B cell (primary cell): ENCODE measurements around the gene DCBLD1. TPM values are rescaled to one million over a fixed set of nuclear protein-coding genes. Genes with fewer than 3 reads are reported as not detected.

ENCODE experiments used
- ATAC-seq: fragments of 200-7000 bp; cut with Tn5 transposase; one replicate; pipeline ENCODE4 v1.10.0; 2021; ENCODE audit warnings: low read depth, mild to moderate bottlenecking, moderate number of reproducible peaks, moderate library complexity
- CTCF ChIA-PET: fragments of 350-600 bp; sonication (Branson Sonifier 250); formaldehyde crosslinking; loops from one replicate; lab custom pipeline; 2021; ENCODE audit warnings: antibody characterized with exemption, inconsistent platforms; lab: Charles Lee
- POLR2A ChIA-PET: fragments of 350-600 bp; sonication (Branson Sonifier 250); formaldehyde crosslinking; loops from one replicate; lab custom pipeline; 2021; ENCODE audit warnings: antibody characterized with exemption; lab: Charles Lee
- DNase-seq: peaks from one replicate; pipeline ENCODE4 v3.0.0; 2013
- H2AFZ ChIP-seq: 2 replicates; pipeline ENCODE4 v1.6.1; 2012; ENCODE audit warnings: mild to moderate bottlenecking, low read depth, low read length; ENCODE audit not compliant: insufficient read depth, poor library complexity, severe bottlenecking
- H3K27ac ChIP-seq, 2 donors: 1 replicate in 1 of 2; 2 replicates in 1 of 2; pipeline ENCODE4 v1.5.1; 2012 to 2013; ENCODE audit warnings: low read length in 2 of 2, mild to moderate bottlenecking in 2 of 2, moderate library complexity in 1 of 2
- H3K27me3 ChIP-seq, 4 experiments: fragments of 200-600 bp in 1 of 4; sonication (generic) in 1 of 4; replicated peaks in 1 of 4; 1 replicate in 2 of 4; 2 replicates in 2 of 4; pipeline versions ENCODE4 v1.6.1 to v1.7.0; 2013 to 2016; ENCODE audit warnings: low read length in 3 of 4, mild to moderate bottlenecking in 2 of 4, mixed read lengths in 1 of 4, moderate library complexity in 1 of 4; ENCODE audit not compliant: insufficient read depth in 4 of 4, control insufficient read depth in 3 of 4; ENCODE audit errors: control extremely low read depth in 1 of 4
- H3K36me3 ChIP-seq, 2 experiments: replicated peaks in 1 of 2; 1 replicate in 1 of 2; 2 replicates in 1 of 2; pipeline versions ENCODE4 v1.6.1 to v1.7.1; 2013; ENCODE audit warnings: low read length in 1 of 2; ENCODE audit not compliant: insufficient read depth in 2 of 2, control insufficient read depth in 1 of 2; ENCODE audit errors: control extremely low read depth in 1 of 2, extremely low read depth in 1 of 2
- H3K4me1 ChIP-seq, 2 donors: fragments of 200-600 bp in 1 of 2; sonication (generic) in 1 of 2; 1 replicate in 1 of 2; 2 replicates in 1 of 2; pipeline versions ENCODE4 v1.5.1 to v1.6.1; 2013 to 2017; ENCODE audit warnings: low read length in 2 of 2; ENCODE audit not compliant: control insufficient read depth in 2 of 2, insufficient read depth in 2 of 2
- H3K4me2 ChIP-seq: replicated peaks from 2 replicates; pipeline ENCODE3; 2012; ENCODE audit warnings: mild to moderate bottlenecking, low read depth, low read length; ENCODE audit not compliant: poor library complexity, severe bottlenecking
- H3K4me3 ChIP-seq, 5 experiments: fragments of 200-600 bp in 1 of 5; sonication (generic) in 1 of 5; 1 replicate in 3 of 5; 2 replicates in 2 of 5; pipeline versions ENCODE4 v1.5.1 to v1.7.0; 2011 to 2016; ENCODE audit warnings: low read length in 4 of 5, mild to moderate bottlenecking in 4 of 5, low read depth in 2 of 5, control low read depth in 1 of 5, moderate library complexity in 1 of 5; ENCODE audit not compliant: insufficient read depth in 1 of 5; ENCODE audit errors: control extremely low read depth in 1 of 5, extremely low read depth in 1 of 5
- H3K79me2 ChIP-seq: fragments of 200-600 bp; sonication (generic); one replicate; pipeline ENCODE4 v1.6.0; 2016; ENCODE audit warnings: low read length; ENCODE audit not compliant: control insufficient read depth, insufficient read depth
- H3K9ac ChIP-seq: fragments of 200-600 bp; sonication (generic); 2 replicates; pipeline ENCODE4 v1.6.1; 2017; ENCODE audit warnings: mild to moderate bottlenecking, low read length, moderate library complexity
- H3K9me3 ChIP-seq, 3 donors: one replicate each; pipeline versions ENCODE4 v1.6.1 to v1.7.1; 2013; ENCODE audit warnings: low read length in 2 of 3; ENCODE audit not compliant: control insufficient read depth in 2 of 3, insufficient read depth in 1 of 3; ENCODE audit errors: control extremely low read depth in 1 of 3
- H4K20me1 ChIP-seq: 2 replicates; pipeline ENCODE4 v1.6.0; 2012; ENCODE audit warnings: mild to moderate bottlenecking, low read length; ENCODE audit not compliant: insufficient read depth, control insufficient read depth, poor library complexity, severe bottlenecking
- H3K27ac Mint-ChIP-seq: one replicate; pipeline ENCODE4 v1.8.0; 2021; ENCODE audit warnings: mixed read lengths
- H3K27me3 Mint-ChIP-seq: one replicate; pipeline ENCODE4 v1.8.0; 2021; ENCODE audit warnings: mixed read lengths
- H3K4me1 Mint-ChIP-seq: one replicate; pipeline ENCODE4 v1.8.0; 2021; ENCODE audit warnings: mixed read lengths
- H3K4me3 Mint-ChIP-seq: one replicate; pipeline ENCODE4 v1.8.0; 2021; ENCODE audit warnings: mixed read lengths
- H3K9me3 Mint-ChIP-seq: one replicate; pipeline ENCODE4 v1.8.0; 2022; ENCODE audit warnings: mixed read lengths; ENCODE audit not compliant: insufficient read depth
- EZH2 ChIP-seq: IDR thresholded peaks from 2 replicates; pipeline ENCODE4 v1.6.1; 2012; ENCODE audit warnings: borderline replicate concordance, low read depth, mild to moderate bottlenecking, moderate library complexity, low read length; ENCODE audit not compliant: insufficient read depth, poor library complexity, severe bottlenecking
- whole genome bisulfite sequencing: methylation state at CpG from one replicate; pipeline ENCODE4 v1.1.5; 2013; ENCODE audit warnings: missing lambda C conversion rate; ENCODE audit not compliant: insufficient coverage; 5-methylcytosine and 5-hydroxymethylcytosine counted together
- intact Hi-C: fragments of 100-400 bp; cut with micrococcal nuclease; formaldehyde crosslinking; loops from one replicate; pipeline ENCODE4 v1.10.0; 2022
- polyA plus RNA-seq: library from polyadenylated mRNA; depleted of rRNA; stranded (reverse); fragments of >200 nt; gene quantifications from 2 replicates; pipeline ENCODE4 v1.2.3, GENCODE V29; 2012
- total RNA-seq, 2 donors: library from RNA; stranded (reverse); fragments of 120-200 nt in 1 of 2; gene quantifications; 1 replicate in 1 of 2; 2 replicates in 1 of 2; pipeline versions ENCODE4 v1.2.3 to v1.2.4, GENCODE V29; 2013 to 2022
- TF ChIP-seq, protein P1 (sequence below): fragments of 200-600 bp; IDR thresholded peaks from one replicate; pipeline ENCODE4 v1.8.0; 2022; ENCODE audit warnings: antibody characterized with exemption, mild to moderate bottlenecking

DCBLD1 gene
- total and polyA plus RNA-seq, 2 donors (not counting 1 experiment from before 2014, with no cell fraction given), result 0.21 to 0.37 TPM

DNA sequence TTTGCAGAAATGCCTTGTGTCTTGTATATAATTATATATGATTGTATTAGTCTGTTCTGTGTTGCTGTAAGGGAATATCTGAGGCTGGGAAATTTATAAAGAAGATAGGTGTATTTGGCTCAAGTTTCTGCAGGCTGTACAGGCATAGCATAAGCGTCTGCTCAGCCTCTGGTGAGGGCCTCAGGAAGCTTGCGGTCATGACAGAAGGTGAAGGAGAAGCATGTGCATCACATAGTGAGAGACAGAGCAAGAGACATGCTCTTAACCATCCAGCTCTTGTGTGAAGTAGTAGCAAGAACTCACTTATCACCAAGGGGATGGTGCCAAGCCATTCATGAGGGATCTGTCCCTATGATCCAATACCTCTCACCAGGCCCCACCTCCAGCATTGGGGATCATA lies 6.5 kb downstream of the DCBLD1 start:
- H3K9ac ChIP-seq, result no peak overlapping the region
- H4K20me1 ChIP-seq, result no peaks in the 10 kb centered on the region
- H3K27me3 ChIP-seq, result peaks cover 0 to 33% (median 25%) of the 10 kb centered on the region in 4 experiments
- no peaks in the 10 kb centered on the region for H3K9me3 Mint-ChIP-seq
- H3K36me3 ChIP-seq, result no peaks in the 10 kb centered on the region
- H2AFZ ChIP-seq, result no peak overlapping the region
- no peak overlapping the region for H3K27ac Mint-ChIP-seq
- TF ChIP-seq, protein P1, sequence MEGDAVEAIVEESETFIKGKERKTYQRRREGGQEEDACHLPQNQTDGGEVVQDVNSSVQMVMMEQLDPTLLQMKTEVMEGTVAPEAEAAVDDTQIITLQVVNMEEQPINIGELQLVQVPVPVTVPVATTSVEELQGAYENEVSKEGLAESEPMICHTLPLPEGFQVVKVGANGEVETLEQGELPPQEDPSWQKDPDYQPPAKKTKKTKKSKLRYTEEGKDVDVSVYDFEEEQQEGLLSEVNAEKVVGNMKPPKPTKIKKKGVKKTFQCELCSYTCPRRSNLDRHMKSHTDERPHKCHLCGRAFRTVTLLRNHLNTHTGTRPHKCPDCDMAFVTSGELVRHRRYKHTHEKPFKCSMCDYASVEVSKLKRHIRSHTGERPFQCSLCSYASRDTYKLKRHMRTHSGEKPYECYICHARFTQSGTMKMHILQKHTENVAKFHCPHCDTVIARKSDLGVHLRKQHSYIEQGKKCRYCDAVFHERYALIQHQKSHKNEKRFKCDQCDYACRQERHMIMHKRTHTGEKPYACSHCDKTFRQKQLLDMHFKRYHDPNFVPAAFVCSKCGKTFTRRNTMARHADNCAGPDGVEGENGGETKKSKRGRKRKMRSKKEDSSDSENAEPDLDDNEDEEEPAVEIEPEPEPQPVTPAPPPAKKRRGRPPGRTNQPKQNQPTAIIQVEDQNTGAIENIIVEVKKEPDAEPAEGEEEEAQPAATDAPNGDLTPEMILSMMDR, result no peak
- no peak for TF ChIP-seq EZH2
- intact Hi-C loops, result no loop called here
- H3K27me3 Mint-ChIP-seq, result peaks cover 39% of the 10 kb centered on the region
- no peaks in the 10 kb centered on the region for H3K79me2 ChIP-seq
- H3K9me3 ChIP-seq, result no peaks in the 10 kb centered on the region
- peaks cover 0 to 2% of the 10 kb centered on the region in 2 donors for H3K4me1 ChIP-seq
- no peak overlapping the region for H3K4me3 ChIP-seq
- no peak overlapping the region for H3K4me3 Mint-ChIP-seq
- ATAC-seq (no peak), DNase-seq (no peak)
- H3K4me1 Mint-ChIP-seq, result no peaks in the 10 kb centered on the region
- no peak overlapping the region for H3K4me2 ChIP-seq
- no CpG with 5 or more reads among the region's 2 CpGs for WGBS
- H3K27ac ChIP-seq, result no peak overlapping the region
- CTCF ChIA-PET, result no interaction called here
- POLR2A ChIA-PET, result no interaction called here

DNA sequence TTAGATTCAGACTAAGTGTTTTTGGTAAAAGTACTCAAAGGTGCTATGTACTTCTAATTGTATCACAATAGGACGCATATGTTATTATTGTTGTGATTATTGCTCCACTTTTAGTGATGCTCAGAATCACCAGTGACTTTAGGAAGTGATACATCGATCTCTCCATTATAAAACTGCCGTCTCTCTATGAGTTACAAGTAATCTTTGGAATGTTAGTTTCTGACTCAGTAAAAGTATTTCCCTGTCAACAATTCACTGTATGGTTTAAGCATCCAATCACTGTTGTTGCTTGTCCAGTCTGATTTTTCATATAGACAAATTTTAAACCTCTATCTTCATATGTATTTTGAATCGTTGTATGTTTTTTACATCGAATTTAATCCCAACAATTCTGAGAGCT lies 9.4 kb downstream of the DCBLD1 start:
- TF ChIP-seq EZH2, result no peak
- TF ChIP-seq, protein P1, result no peak
- Histone ChIP-seq H3K36me3 (no peaks in the 10 kb centered on the region), H2AFZ (no peak overlapping the region), H4K20me1 (no peaks in the 10 kb centered on the region), H3K79me2 (no peaks in the 10 kb centered on the region), H3K4me3 (no peak overlapping the region), H3K4me1 (no peaks in the 10 kb centered on the region), H3K27ac (no peak overlapping the region), H3K4me2 (no peak overlapping the region), H3K27me3 (peaks cover 0 to 11% (median 4%) of the 10 kb centered on the region in 4 experiments), H3K9ac (no peak overlapping the region), H3K9me3 (no peaks in the 10 kb centered on the region)
- WGBS, result no CpG with 5 or more reads among the region's 5 CpGs
- H3K4me3 Mint-ChIP-seq, result no peak overlapping the region
- intact Hi-C loops, result no loop called here
- DNase-seq (no peak), ATAC-seq (no peak)
- POLR2A ChIA-PET, result no interaction called here
- peaks cover 14% of the 10 kb centered on the region for H3K27me3 Mint-ChIP-seq
- no peak overlapping the region for H3K27ac Mint-ChIP-seq
- CTCF ChIA-PET, result no interaction called here
- H3K9me3 Mint-ChIP-seq, result no peaks in the 10 kb centered on the region
- no peaks in the 10 kb centered on the region for H3K4me1 Mint-ChIP-seq
